ENCODE data around the gene NUDT16L1. TPM values are rescaled to one million over a fixed set of nuclear protein-coding genes. Genes with fewer than 3 reads are reported as not detected.

NUDT16L1 gene
- total and polyA plus RNA-seq, 2 of the 8 experiments (the other 6 are each of a cell fraction or from before 2014, with no cell fraction given) = 34.8 to 77.3 TPM

DNA sequence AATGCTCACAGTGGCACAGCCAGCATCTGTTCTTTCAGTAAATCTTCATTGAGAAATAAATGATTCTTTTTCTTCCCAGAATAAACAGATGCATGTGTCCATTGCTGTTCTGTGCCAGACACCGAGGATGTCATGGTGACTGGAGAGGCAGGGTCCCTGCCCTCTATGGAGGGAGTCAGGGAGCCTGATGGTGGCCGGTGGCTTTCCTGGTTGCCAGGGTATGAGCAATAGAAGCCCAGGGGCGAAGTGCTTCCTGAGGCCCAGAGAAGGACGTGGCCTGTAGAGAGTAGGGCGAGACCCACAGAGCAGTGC lies 29.9 kb upstream of the NUDT16L1 start (continued):
- TF ChIP-seq CHD7 (IDR thresholded peaks at IDR 0.05; ENCODE audit: insufficient replicate concordance, low read length) (no peak), TAF1 (IDR thresholded peaks at IDR 0.05; ENCODE audit: low read depth, low read length) (no peak), KDM5A (IDR thresholded peaks at IDR 0.05; ENCODE audit: low read length) (no peak)

All from H1 (cell line).